C4-2B (cell line): ENCODE results near the gene NKD1.

ENCODE experiments used
- CTCF ChIP-seq: fragments of 450-650 bp; conservative IDR thresholded peaks from 2 replicates; pipeline ENCODE4 v1.5.1; 2017; ENCODE audit warnings: mild to moderate bottlenecking
- ZFX ChIP-seq: fragments of 450-650 bp; IDR thresholded peaks from 2 replicates; pipeline ENCODE4 v1.6.1; 2017

DNA sequence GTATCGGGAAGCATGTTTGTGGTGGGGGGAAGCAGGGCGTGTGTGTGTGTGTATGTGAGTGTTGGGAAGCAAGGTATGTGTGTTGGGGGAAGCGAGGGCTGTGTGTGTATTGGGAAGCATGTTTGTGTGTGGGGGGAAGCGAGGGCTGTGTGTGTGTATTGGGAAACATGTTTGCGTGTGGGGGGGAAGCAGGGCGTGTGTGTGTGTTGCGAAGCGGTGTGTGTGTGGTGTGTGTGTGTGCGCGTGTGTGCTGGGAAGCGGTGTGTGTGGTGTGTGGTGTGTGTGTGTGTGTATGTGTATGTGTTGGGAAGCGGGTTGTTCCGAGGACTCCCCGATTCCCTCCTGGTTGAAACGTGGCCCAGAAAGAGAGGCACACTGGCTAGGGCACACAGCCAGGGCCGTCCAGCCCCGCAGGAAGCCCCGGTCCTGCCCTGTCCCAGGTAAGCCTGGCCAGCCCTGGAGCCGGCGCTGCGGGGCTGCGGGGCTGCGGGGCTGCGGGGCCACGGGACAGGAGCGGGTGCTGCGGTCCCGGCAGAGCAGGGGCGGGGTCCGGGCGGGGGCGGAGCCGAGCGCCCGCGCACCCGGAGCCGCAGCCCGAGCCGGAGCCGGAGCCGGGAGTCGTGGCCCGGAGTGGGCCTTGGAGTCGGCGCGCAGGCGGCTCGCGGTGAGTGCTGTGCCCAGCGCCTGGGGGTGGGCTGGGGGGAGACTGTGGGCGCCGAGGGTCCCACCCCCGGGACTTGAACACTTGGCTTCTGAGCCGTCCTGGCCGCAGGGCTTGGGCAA lies 145.0 kb downstream of the NKD1 start, which contains the start of gene NOD2:
- TF ChIP-seq CTCF (no peak), ZFX (no peak)
